Measurements from ENCODE around the gene HSPB6.
A peak's percentile ranks its signal among the peaks of the same experiment; 100 is the strongest.

HSPB6 gene

GRCh38 chr19:35767288-35768081 lies 10.7 kb upstream of the HSPB6 start:
- DNase-seq, result no peak

GRCh38 chr19:35766571-35767104 lies 9.8 kb upstream of the HSPB6 start:
- DNase-seq, result no peak

GRCh38 chr19:35764432-35765315 lies 7.8 kb upstream of the HSPB6 start:
- DNase-seq, result no peak

- no peak for DNase-seq
Observed at GRCh38 chr19:35760711-35761349, 4.0 kb upstream of the HSPB6 start.

- DNase-seq, result no peak
Observed at GRCh38 chr19:35759697-35760096, 2.9 kb upstream of the HSPB6 start.

- DNase-seq, result peak; percentile 71 to 99 (median 98)
Observed at GRCh38 chr19:35757749-35758608, 1.1 kb upstream of the HSPB6 start, which contains the start of gene PROSER3. TSS of gene PROSER3 (plus strand) at chr19:35758176. CDS start at chr19:35758216, 40 bp downstream.

GRCh38 chr19:35757231-35757748 lies 461 bp upstream of the HSPB6 start:
- peak in 32 of 58 donors; percentile 52 to 85 (median 72) for DNase-seq

GRCh38 chr19:35755550-35756376 lies 1.1 kb downstream of the HSPB6 start:
- no peak for DNase-seq

- DNase-seq, result no peak
Observed at GRCh38 chr19:35755131-35755549, 1.7 kb downstream of the HSPB6 start.

GRCh38 chr19:35754370-35755130 lies 2.3 kb downstream of the HSPB6 start:
- DNase-seq, result no peak

- no peak for DNase-seq
Observed at GRCh38 chr19:35753634-35754369, 3.0 kb downstream of the HSPB6 start.

GRCh38 chr19:35752746-35753350 lies 4.0 kb downstream of the HSPB6 start:
- DNase-seq, result no peak

GRCh38 chr19:35751839-35752745 lies 4.7 kb downstream of the HSPB6 start:
- DNase-seq, result no peak

- DNase-seq, result no peak
Observed at GRCh38 chr19:35750167-35750566, 6.7 kb downstream of the HSPB6 start.

- peak; percentile 95 to 100 (median 99) for DNase-seq
Observed at GRCh38 chr19:35748106-35749020, 8.5 kb downstream of the HSPB6 start, which contains the start of gene LIN37. TSS of gene LIN37 (plus strand) at chr19:35748576. CDS start at chr19:35748725, 149 bp downstream.
